Activated CD4-positive, alpha-beta T cell treated with anti-CD3 and anti-CD28 coated beads for 48 hours (primary cell): ENCODE measurements around the gene SLC22A16.
"Not testable (repeated sequence)": the region's sequence is repeated elsewhere in the genome, so short reads cannot be mapped to it uniquely, and the experiment has no call there.

Experiments used
- DNase-seq: peaks from one replicate; pipeline ENCODE4 v3.0.0-alpha.2; 2020

Gene SLC22A16, protein sequence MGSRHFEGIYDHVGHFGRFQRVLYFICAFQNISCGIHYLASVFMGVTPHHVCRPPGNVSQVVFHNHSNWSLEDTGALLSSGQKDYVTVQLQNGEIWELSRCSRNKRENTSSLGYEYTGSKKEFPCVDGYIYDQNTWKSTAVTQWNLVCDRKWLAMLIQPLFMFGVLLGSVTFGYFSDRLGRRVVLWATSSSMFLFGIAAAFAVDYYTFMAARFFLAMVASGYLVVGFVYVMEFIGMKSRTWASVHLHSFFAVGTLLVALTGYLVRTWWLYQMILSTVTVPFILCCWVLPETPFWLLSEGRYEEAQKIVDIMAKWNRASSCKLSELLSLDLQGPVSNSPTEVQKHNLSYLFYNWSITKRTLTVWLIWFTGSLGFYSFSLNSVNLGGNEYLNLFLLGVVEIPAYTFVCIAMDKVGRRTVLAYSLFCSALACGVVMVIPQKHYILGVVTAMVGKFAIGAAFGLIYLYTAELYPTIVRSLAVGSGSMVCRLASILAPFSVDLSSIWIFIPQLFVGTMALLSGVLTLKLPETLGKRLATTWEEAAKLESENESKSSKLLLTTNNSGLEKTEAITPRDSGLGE

GRCh38 chr6:110476046-110476849, at the start of gene SLC22A16:
Gene SLC22A16, minus strand, starts transcription at chr6:110476613. Its CDS starts 39 bp downstream, at chr6:110476574.
- DNase-seq = no peak

- DNase-seq = no peak
Observed at GRCh38 chr6:110525001-110525400, 48.6 kb upstream of the SLC22A16 start.

- DNase-seq = no peak
Observed at GRCh38 chr6:110524305-110524704, 47.9 kb upstream of the SLC22A16 start.

GRCh38 chr6:110523451-110524021, 47.1 kb upstream of the SLC22A16 start:
- no peak for DNase-seq

- no peak for DNase-seq
Observed at GRCh38 chr6:110522427-110522826, 46.0 kb upstream of the SLC22A16 start.

GRCh38 chr6:110520992-110521543, 44.7 kb upstream of the SLC22A16 start:
- no peak for DNase-seq

GRCh38 chr6:110520209-110520965, 44.0 kb upstream of the SLC22A16 start:
- DNase-seq = no peak

GRCh38 chr6:110517601-110518281, 41.3 kb upstream of the SLC22A16 start:
- no peak for DNase-seq

DNA sequence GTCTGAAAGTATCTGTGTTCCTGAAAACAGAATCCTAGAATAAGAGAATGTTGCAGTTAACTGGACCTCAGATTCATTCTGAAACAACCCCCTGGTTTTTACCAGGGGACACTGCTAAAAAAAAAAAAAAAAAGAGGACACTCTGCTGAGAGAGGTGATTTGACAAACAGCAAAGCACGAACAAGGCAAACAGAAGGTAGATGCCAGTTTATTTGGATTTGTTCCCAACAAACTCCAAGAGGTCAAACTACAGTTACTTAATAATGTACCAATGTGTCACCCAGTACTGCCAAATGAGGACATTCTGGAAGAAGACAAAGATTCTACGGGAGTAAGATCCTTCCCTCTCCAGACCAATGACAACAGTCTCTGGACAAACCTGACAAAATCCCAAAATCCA, 40.6 kb upstream of the SLC22A16 start:
- DNase-seq = no peak

DNA sequence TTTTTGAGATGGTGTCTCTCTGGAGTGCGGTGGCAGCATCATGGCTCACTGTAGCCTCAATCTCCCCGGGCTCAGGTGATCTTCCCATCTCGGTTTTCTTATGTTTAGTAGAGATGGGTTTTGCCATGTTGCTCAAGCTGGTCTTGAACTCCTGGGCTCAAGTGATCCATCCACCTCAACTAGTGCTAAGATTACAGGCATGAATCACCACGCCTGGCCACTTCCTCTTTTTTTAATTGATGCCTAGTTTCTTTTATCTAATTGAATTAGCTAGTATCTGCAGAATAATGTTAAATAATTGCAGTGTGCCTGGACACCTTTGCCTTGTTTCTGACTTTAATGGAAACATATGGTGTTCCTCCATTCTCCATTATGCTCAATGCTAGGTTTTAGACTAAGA, 38.4 kb upstream of the SLC22A16 start:
- DNase-seq = no peak

GRCh38 chr6:110512991-110513390, 36.6 kb upstream of the SLC22A16 start:
- no peak for DNase-seq

DNA sequence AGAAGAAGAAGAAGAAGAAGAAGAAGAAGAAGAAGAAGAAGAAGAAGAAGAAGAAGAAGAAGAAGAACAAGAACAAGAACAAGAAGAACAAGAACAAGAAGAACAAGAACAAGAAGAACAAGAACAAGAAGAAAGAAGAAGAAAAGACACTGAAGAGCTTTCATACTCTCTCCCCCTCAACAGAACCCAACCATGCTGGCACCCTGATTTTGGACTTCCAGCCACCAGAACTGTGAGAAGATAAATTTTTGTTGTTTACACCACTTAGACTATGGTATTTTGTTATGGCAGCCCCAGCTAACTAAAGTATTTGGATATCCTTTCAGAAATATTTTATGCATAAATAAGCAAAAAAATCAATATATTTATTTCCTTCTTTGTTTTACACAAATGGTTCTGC, 36.1 kb upstream of the SLC22A16 start:
- not testable (repeated sequence) for DNase-seq

GRCh38 chr6:110511401-110511800, 35.0 kb upstream of the SLC22A16 start:
- DNase-seq = no peak

GRCh38 chr6:110509617-110510241, 33.3 kb upstream of the SLC22A16 start:
- DNase-seq = no peak

GRCh38 chr6:110504891-110505290, 28.5 kb upstream of the SLC22A16 start:
- not testable (repeated sequence) for DNase-seq

DNA sequence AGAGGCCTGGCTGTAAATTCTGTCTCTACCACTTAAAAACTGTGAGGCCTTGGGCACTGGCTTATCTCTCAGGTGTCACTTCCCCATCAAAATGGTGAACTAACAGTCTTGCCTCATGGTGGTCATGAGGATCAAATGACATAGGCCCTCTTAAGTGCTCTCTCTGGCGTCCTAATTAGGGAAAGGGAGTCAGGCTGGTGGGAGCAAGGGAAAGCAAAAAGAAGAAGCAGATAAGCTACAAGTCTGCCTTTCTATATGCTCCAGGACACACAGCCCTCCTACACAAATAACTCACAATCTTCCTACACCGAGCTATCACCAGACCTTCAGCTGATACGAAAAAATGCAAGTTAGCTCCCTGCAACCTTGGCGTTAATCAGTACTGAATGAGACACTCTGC, 19.5 kb upstream of the SLC22A16 start:
- no peak for DNase-seq

DNA sequence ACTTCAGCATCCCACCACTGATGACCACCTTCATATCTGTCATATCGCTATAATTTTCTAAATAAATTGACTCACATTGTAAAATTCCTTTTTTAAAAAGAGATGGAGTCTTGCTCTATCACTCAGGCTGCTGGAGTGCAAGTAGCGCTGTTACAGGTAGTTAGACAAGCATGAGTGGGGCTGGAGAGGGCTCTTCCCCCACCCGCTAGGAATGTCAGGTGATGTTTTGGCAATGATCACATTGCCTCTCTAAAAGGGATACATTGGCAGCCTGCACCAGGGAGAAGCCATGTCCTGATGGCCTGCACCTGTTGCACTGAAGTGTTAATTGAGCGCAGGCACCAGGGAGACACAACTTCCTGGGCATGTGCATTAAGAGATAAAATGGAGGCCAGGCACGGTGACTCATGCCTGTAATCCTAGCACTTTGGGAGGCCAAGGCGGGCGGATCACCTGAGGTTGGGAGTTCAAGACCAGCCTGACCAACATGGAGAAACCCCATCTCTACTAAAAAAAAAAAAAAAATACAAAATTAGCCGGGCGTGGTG, 16.9 kb upstream of the SLC22A16 start:
- DNase-seq = no peak

DNA sequence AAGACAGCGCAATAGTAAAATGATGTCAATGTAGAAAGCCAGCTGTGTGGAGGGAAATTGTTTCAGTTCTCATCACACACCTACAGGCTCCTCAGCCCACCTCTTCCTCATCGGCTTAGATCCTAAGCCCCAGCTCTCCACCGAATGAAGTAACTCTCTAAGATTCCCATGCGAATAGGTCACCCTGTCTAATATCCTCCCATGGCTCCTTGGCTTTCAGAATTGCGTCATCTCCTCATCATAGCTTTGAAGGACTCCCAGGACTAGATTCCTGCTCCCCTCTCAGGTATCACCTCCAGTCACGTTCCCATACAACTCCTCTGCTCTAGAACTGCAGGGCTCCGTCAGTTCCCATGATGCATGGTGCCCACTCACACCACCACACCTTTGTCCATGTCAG, 16.2 kb upstream of the SLC22A16 start:
- no peak for DNase-seq

- no peak for DNase-seq
Observed at GRCh38 chr6:110491644-110492317, 15.4 kb upstream of the SLC22A16 start.

- no peak for DNase-seq
Observed at GRCh38 chr6:110491299-110491643, 14.9 kb upstream of the SLC22A16 start.
